ENCODE data around the gene FLNB.

The FLNB gene

GRCh38 chr3:58052373-58053273 lies 44.4 kb downstream of the FLNB start:
- ChIA-PET CTCF (interaction anchor here (0.7 to 2.3 kb wide), 2 partner anchors 11 to 104 kb away, joined by 4 to 5 read pairs; no protein-coding TSS in a partner anchor), POLR2A (interaction anchor here (1.0 kb wide), 1 partner anchor 12 kb away, joined by 3 read pairs; no protein-coding TSS in a partner anchor)
- H3K4me3 ChIP-seq (ENCODE audit: low read depth, low read length): no peak overlapping the region
- H3K4me1 ChIP-seq (ENCODE audit: control insufficient read depth, insufficient read depth, low read length): peaks cover 13% of the 10 kb centered on the region
- H3K36me3 ChIP-seq (ENCODE audit: control insufficient read depth in 2 of 2, insufficient read depth in 1 of 2, low read length in 2 of 2): no peaks in the 10 kb centered on the region; a peak in 1 of 3 replicates
- no peak overlapping the region for H3K27ac ChIP-seq (ENCODE audit: extremely low read depth, low read depth, low read length)
- TF ChIP-seq ZNF629 (tag by site-specific recombination; IDR thresholded peaks at IDR 0.05) (0 out of 2 replicates have a peak, but pooled peaks have one; percentile 26), ZNF76 (tag by site-specific recombination; IDR thresholded peaks at IDR 0.05; ENCODE audit: borderline replicate concordance, low read depth) (no peak), ZNF660 (tag by site-specific recombination; IDR thresholded peaks at IDR 0.05) (peak; percentile 57; the same call in 1 of the 2 replicates), ZNF600 (tag by site-specific recombination; IDR thresholded peaks at IDR 0.05) (peak; percentile 59; the same call in 1 of the 2 replicates), SP2 (tag by site-specific recombination; IDR thresholded peaks at IDR 0.05) (no peak), YY2 (tag by site-specific recombination; IDR thresholded peaks at IDR 0.05) (no peak), YY1 (tag by site-specific recombination; IDR thresholded peaks at IDR 0.05) (no peak), ZNF138 (tag by site-specific recombination; IDR thresholded peaks at IDR 0.05; ENCODE audit: borderline replicate concordance) (no peak), ZNF639 (tag by site-specific recombination; IDR thresholded peaks at IDR 0.05) (no peak), KLF7 (tag by site-specific recombination; IDR thresholded peaks at IDR 0.05; ENCODE audit: borderline replicate concordance) (no peak), ZNF449 (tag by site-specific recombination; IDR thresholded peaks at IDR 0.05) (no peak)
- no peaks in the 10 kb centered on the region for H3K9me3 ChIP-seq (ENCODE audit: control insufficient read depth, insufficient read depth, low read depth, low read length)

- CTCF ChIA-PET: interaction anchor here (0.6 kb wide), 1 partner anchor 38 kb away, joined by 3 read pairs; no protein-coding TSS in a partner anchor
- no peaks in the 10 kb centered on the region; a peak in 1 of 3 replicates for H3K36me3 ChIP-seq (ENCODE audit: control insufficient read depth in 2 of 2, insufficient read depth in 1 of 2, low read length in 2 of 2)
- no peak for TF ChIP-seq RBAK (tag by site-specific recombination; IDR thresholded peaks at IDR 0.05)
- TF ChIP-seq ZBTB11 (tag by site-specific recombination; conservative IDR thresholded peaks at IDR 0.05; ENCODE audit: low read depth): no peak
- TF ChIP-seq ZNF521 (tag by site-specific recombination; IDR thresholded peaks at IDR 0.05): no peak
- no peak for TF ChIP-seq ZNF112 (tag by site-specific recombination; IDR thresholded peaks at IDR 0.05)
- TF ChIP-seq ZNF23 (tag by site-specific recombination; IDR thresholded peaks at IDR 0.05; ENCODE audit: borderline replicate concordance): no peak
- TF ChIP-seq IKZF3 (tag by site-specific recombination; IDR thresholded peaks at IDR 0.05): no peak
- POLR2A ChIA-PET: no interaction called here
- no peaks in the 10 kb centered on the region for H3K9me3 ChIP-seq (ENCODE audit: control insufficient read depth, insufficient read depth, low read depth, low read length)
- no peak overlapping the region for H3K27ac ChIP-seq (ENCODE audit: extremely low read depth, low read depth, low read length)
- H3K4me3 ChIP-seq (ENCODE audit: low read depth, low read length): no peak overlapping the region
- H3K4me1 ChIP-seq (ENCODE audit: control insufficient read depth, insufficient read depth, low read length): peaks cover 4% of the 10 kb centered on the region; the same call in 1 of the 2 replicates
Observed at GRCh38 chr3:58054652-58055051, 46.4 kb downstream of the FLNB start.

Data from HEK293 (cell line).